Transverse colon (tissue), 4 donors: ENCODE measurements around the gene C11orf21. TPM values are rescaled to one million over a fixed set of nuclear protein-coding genes. Genes with fewer than 3 reads are reported as not detected.

ENCODE experiments used
- DNase-seq: peaks from one replicate; pipeline ENCODE4 v3.0.0-alpha.2; 2019
- H3K27ac ChIP-seq, 4 donors: fragments of 200-600 bp; sonication (generic); 2 replicates each; pipeline ENCODE4 v1.5.1; 2016 to 2018; ENCODE audit warnings: inconsistent platforms in 4 of 4
- H3K27me3 ChIP-seq: fragments of 200-600 bp; sonication (generic); 2 replicates; pipeline ENCODE4 v1.5.1; 2017; ENCODE audit warnings: inconsistent platforms
- H3K36me3 ChIP-seq, 4 donors: fragments of 200-600 bp; sonication (generic); 2 replicates each; pipeline ENCODE4 v1.5.1; 2017 to 2019; ENCODE audit warnings: inconsistent platforms in 4 of 4
- H3K4me1 ChIP-seq, 4 donors: fragments of 200-600 bp; sonication (generic); 2 replicates each; pipeline ENCODE4 v1.5.1; 2017 to 2020; ENCODE audit warnings: inconsistent platforms in 4 of 4
- H3K4me3 ChIP-seq, 4 donors: fragments of 200-600 bp; sonication (generic); 1 replicate in 1 of 4; 2 replicates in 3 of 4; pipeline versions ENCODE4 v1.5.1 to v1.6.1; 2017 to 2019; ENCODE audit warnings: inconsistent platforms in 4 of 4
- H3K9me3 ChIP-seq, 2 donors: fragments of 200-600 bp; sonication (generic); 2 replicates each; pipeline ENCODE4 v1.5.1; 2017 to 2019; ENCODE audit warnings: inconsistent platforms in 2 of 2
- CTCF ChIP-seq, 5 experiments: fragments of 200-600 bp in 3 of 5; fragments of 450-650 bp in 2 of 5; sonication (generic) in 3 of 5; IDR thresholded peaks; 1 replicate in 2 of 5; 2 replicates in 3 of 5; pipeline ENCODE4 v1.5.1; 2016 to 2017; ENCODE audit warnings: antibody characterized with exemption in 5 of 5, inconsistent platforms in 3 of 5, mild to moderate bottlenecking in 2 of 5, moderate library complexity in 1 of 5
- EP300 ChIP-seq: sonication (generic); formaldehyde crosslinking; IDR thresholded peaks from one replicate; pipeline ENCODE4 v1.6.1; 2017; ENCODE audit warnings: antibody characterized with exemption, low read depth
- POLR2A ChIP-seq: fragments of 450-650 bp; IDR thresholded peaks from one replicate; pipeline ENCODE4 v1.6.1; 2016; ENCODE audit warnings: antibody characterized with exemption, mild to moderate bottlenecking, moderate library complexity
- POLR2AphosphoS5 ChIP-seq, 3 donors: sonication (generic); formaldehyde crosslinking; IDR thresholded peaks; one replicate each; pipeline ENCODE4 v1.6.1; 2016; ENCODE audit warnings: antibody characterized with exemption in 3 of 3
- WGBS, 2 donors: methylation state at CpG; one replicate each; pipeline ENCODE4 v1.1.5; 2018; ENCODE audit warnings: low coverage in 1 of 2; 5-methylcytosine and 5-hydroxymethylcytosine counted together
- in situ Hi-C, 4 donors: fragments of 200-750 bp; cut with MboI; loops; one replicate each; pipeline versions ENCODE4 v1.15.0 to v1.15.1; 2017; ENCODE audit warnings: low sequenced_read_pairs in 3 of 4, low pct_ligation_motif_present in 1 of 4, low pct_unique_long_range_greater_than_20kb in 1 of 4
- intact Hi-C: fragments of 100-400 bp; cut with DNase I; formaldehyde crosslinking; loops from one replicate; pipeline ENCODE4 v1.15.1; 2023; ENCODE audit warnings: low total_unique reads
- total RNA-seq, 4 donors: library from RNA; depleted of rRNA; stranded (reverse); fragments of >200 nt; gene quantifications; one replicate each; pipeline ENCODE4 v1.1.0, GENCODE V29; 2016

C11orf21 gene
- total RNA-seq, 4 donors from 2014 or later, result 0.27 TPM; not detected in 3

- Histone ChIP-seq H3K4me3 (no peak overlapping the region), H3K36me3 (no peaks in the 10 kb centered on the region), H3K27ac (peak overlapping the region; percentile 84 to 94 (median 88)), H3K27me3 (no peaks in the 10 kb centered on the region), H3K4me1 (peaks cover 16 to 54% (median 29%) of the 10 kb centered on the region in 4 donors), H3K9me3 (no peaks in the 10 kb centered on the region)
- DNase-seq, result no peak
- WGBS, 2 donors, result 55% methylated on average over 13 of the region's 14 CpGs; no CpG with 5 or more reads in 1 of the 2 donors
- TF ChIP-seq CTCF (IDR thresholded peaks at IDR 0.05) (no peak), POLR2AphosphoS5 (IDR thresholded peaks at IDR 0.05) (no peak), POLR2A (no peak), EP300 (no peak)
- intact Hi-C loops (loop anchor here (2.0 kb wide), 1 partner anchor 116 kb away; no protein-coding TSS in a partner anchor), in situ Hi-C loops (loop anchor here in 1 of 4 donors (25.0 kb wide), 1 partner anchor 583 kb away; the partner anchor contains the start of gene CDKN1C)
Measured at GRCh38 chr11:2304506-2305139, 2.9 kb upstream of the C11orf21 start.

GRCh38 chr11:2303627-2304505, 2.1 kb upstream of the C11orf21 start:
- Histone ChIP-seq H3K36me3 (no peaks in the 10 kb centered on the region), H3K27ac (peak overlapping the region in 3 of 4 donors; percentile 84 to 94 (median 88)), H3K4me1 (peaks cover 16 to 54% (median 29%) of the 10 kb centered on the region in 4 donors), H3K4me3 (no peak overlapping the region), H3K9me3 (no peaks in the 10 kb centered on the region), H3K27me3 (no peaks in the 10 kb centered on the region)
- in situ Hi-C loops, result loop anchor here in 1 of 4 donors (25.0 kb wide), 1 partner anchor 583 kb away; the partner anchor contains the start of gene CDKN1C
- no peak for DNase-seq
- TF ChIP-seq CTCF (IDR thresholded peaks at IDR 0.05) (no peak), POLR2AphosphoS5 (IDR thresholded peaks at IDR 0.05) (no peak), POLR2A (no peak), EP300 (no peak)
- 72% methylated on average over 14 of the region's 15 CpGs; no CpG with 5 or more reads in 1 of the 2 donors for whole genome bisulfite sequencing, 2 donors
- intact Hi-C loops, result loop anchor here (2.0 kb wide), 1 partner anchor 117 kb away; no protein-coding TSS in a partner anchor

GRCh38 chr11:2302896-2303626, 1.3 kb upstream of the C11orf21 start:
- Histone ChIP-seq H3K27me3 (no peaks in the 10 kb centered on the region), H3K27ac (peak overlapping the region; percentile 40 to 94 (median 66)), H3K9me3 (no peaks in the 10 kb centered on the region), H3K36me3 (no peaks in the 10 kb centered on the region), H3K4me3 (peak overlapping the region in 2 of 4 donors; percentile 1 to 5), H3K4me1 (peaks cover 16 to 54% (median 29%) of the 10 kb centered on the region in 4 donors)
- no peak for TF ChIP-seq EP300
- no peak for TF ChIP-seq POLR2A
- no peak for TF ChIP-seq POLR2AphosphoS5 (IDR thresholded peaks at IDR 0.05)
- TF ChIP-seq CTCF (IDR thresholded peaks at IDR 0.05), result no peak
- intact Hi-C loops (no loop called here), in situ Hi-C loops (loop anchor here in 1 of 4 donors (25.0 kb wide), 1 partner anchor 584 kb away; the partner anchor contains the start of gene CDKN1C)
- no peak for DNase-seq
- WGBS, 2 donors, result 69% methylated on average over 12 of the region's 18 CpGs; no CpG with 5 or more reads in 1 of the 2 donors
